Measurements from ENCODE around the gene SACS. TPM values are rescaled to one million over a fixed set of nuclear protein-coding genes. Genes with fewer than 3 reads are reported as not detected.
"Not testable (repeated sequence)": the region's sequence is repeated elsewhere in the genome, so short reads cannot be mapped to it uniquely, and the experiment has no call there.

SACS gene
- total RNA-seq, 1 donor from 2014 or later = 91.2 TPM

- DNase-seq (ENCODE audit: low read depth) = no peak
Measured at GRCh38 chr13:23456437-23457210, 23.1 kb upstream of the SACS start.

DNA sequence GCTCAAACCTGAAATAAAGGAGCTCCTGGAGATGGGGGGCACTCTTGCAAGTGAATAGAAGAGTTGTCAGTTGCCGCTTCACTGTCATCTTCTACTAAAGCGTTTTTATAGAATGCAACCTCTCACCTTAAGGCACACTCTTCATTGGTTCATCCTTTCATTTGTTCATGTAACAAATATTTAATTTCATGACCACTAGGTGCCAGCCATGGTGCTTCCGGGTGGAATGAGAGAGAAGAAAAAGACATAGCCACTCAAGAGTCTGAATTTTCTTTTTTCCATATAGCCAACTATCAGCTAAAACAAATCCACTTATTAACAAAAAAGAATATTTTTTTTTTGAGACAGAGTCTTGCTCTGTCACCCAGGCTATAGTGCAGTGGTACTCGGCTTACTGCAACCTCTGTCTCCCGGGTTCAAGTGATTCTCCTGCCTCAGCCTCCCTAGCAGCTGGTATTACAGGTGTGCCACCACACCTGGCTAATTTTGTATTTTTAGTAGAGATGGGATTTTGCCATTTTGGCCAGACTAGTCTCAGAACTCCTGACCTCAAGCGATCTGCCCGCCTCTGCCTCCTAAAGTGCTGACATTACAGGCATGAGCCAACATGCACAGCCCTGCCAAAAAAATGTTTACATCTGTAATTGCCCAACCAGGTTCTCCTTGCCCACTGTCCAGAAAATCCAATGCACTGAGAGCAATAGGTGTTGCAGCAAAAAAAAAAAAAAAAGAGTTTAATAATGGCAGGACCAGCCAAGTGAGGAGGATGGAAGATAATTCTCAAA lies 22.1 kb upstream of the SACS start:
- DNase-seq (ENCODE audit: low read depth) = no peak

DNA sequence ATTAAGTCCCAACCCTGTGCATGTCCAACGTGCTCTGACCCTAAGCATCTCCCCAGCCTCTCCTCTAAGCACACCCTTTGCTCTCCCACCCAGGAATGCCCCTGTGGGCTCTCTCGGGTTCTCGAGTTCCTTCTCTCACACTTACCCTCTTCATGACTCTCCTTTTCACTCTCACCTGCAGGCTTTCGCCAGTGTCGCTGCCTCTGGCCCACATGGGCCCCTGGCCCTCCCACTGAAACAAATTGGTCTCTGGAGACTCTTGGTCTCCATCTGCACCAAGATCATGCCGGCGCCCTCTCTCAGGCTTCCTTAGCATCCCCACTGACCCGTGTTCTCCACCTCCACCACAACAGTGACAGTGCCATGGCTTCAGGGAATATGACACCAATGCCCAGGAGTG lies 19.6 kb upstream of the SACS start:
- no peak for DNase-seq (ENCODE audit: low read depth)

DNA sequence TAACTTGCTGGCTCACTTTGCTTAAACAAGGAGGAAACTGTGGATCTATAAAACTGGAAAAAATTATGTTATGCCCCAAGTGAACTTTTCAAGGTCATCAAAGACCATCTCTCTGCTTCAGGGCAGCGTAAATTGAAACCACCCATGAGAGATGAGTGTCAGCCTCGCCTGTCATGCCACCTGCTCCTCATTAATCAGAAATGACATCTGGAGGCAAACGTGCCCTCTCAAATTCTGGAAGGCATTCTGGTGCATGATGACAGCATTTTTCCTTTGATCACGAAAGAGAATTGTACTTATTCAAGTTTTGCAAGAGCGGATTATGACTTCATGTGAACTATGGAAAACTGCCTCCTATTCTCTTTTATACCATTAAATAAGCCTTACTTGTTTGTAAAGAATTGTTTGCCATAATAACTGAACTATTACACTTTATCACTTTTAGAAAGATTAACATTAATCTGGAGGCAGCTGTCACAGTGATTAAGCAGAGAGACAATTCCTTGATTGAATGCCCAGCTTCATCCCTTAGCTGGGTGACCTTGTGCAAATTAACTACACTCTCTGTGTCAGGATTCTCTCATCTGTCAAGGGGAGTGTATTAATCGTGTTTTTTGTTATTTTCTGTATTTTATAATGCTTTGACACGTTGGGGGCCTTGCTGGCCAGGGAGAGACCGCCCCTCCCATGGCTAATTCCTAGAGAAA lies 17.0 kb upstream of the SACS start:
- no peak for DNase-seq (ENCODE audit: low read depth)

DNA sequence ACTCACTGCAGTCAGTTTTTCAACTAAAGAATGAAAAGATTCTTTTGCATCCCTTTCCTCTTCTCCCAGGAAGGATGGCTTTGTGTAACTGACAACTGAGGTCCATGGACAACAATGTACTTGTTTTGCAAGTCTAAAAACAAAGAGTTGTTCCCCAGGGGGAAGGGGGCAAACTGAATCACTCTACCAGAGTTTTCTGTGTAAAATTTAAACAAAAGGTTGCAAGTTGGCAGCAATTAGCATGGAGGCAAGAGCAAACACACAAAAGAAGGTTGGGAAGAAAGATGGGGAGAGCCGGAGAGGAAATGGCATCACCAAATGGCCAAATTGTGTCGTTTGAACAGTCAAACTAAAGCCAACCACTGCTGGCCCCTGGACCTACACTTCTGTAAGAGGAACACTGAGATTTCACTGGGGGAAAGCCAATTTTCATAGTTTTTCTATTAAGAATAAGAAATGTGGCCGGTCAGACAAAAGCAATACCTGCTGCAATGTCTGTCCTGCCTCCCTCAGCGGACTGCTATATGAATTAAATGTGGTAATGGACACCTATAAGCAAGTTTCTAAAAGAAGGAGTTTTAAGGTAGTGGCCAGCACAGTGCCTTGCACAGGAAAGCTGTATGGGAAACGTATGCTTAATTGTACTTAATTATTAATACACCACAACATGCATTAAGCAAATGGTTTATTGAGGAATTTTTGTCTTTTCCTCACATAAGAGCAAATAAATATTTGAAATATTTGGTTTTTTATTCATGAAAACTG lies 16.1 kb upstream of the SACS start:
- DNase-seq (ENCODE audit: low read depth) = no peak

GRCh38 chr13:23447927-23448326 lies 14.4 kb upstream of the SACS start:
- DNase-seq (ENCODE audit: low read depth) = no peak

DNA sequence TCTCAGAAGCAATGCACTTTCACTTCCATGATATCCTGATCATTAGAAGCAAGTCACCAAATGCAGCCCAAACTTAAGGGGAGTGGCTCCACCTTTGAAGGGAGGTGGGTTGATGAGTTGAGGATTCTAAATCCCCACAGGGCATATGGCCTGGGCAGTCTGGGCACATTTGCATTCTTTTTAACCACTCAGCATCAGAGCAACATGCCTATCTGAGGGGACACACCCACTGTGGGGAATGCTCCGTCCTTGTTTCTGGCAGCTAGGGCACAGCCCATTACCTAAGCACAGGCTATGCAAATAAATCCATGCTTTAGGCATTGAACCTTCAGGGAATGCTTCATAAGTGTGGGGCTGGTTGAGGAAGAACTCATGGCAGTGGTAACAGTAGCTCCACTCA lies 12.3 kb upstream of the SACS start:
- DNase-seq (ENCODE audit: low read depth) = peak; percentile 25

- no peak for DNase-seq (ENCODE audit: low read depth)
Measured at GRCh38 chr13:23443878-23444277, 10.4 kb upstream of the SACS start.

DNA sequence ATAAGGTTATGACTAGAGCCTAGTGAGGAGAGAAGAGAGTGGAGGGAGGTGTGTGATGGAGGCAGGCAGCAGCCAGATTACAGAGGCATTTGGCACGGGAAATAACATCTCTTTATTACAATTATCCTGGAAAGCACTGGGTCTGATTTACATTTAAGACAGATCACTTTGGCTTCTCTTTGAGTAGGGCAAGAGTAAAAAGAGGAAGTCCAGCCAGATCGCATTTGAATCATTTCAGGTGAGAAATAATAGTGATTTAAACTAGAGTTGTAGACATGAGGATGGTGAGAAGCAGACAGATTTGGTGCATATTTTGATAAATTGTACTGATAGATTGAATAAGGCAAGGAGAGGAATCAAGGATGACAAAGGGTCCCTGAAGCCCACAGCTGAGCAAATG lies 9.6 kb upstream of the SACS start:
- DNase-seq (ENCODE audit: low read depth) = no peak

DNA sequence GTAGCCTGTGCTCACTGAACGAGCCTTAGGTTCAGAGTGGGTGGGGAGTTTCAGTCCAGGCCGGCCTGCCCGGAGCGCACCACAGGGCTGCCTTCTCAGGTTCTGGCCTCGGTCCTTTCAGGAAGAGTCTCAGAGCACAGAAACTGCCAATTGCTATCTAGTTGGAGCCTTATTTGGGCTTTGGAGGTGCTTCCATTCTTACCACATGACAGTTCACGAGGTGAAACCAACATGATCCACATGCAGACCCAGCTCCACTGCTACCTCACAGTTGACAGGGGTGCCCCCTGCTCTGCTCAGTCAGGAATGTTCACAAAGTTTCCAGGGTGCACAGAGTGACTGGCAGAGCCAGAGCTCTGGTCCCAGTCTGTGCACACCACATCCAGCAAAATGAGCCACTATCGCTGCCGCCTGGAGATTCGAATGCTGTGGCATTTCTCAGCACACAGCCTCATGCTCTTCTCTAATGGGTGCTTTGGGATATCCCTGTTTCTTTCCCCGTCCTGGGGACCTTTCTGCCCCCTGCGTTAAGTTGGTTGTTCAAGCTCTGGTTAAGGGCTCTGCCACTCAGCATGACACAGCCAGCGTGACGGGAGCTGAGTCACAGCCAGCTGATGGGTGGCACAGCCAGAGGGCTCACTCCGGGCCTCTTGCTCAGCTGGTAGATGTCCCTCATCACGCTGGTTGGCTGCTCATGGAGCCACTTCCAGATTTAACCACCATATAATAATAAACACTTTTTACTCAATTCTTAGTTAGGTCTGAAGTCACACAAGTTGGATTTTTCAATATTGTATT lies 7.5 kb upstream of the SACS start:
- no peak for DNase-seq (ENCODE audit: low read depth)

GRCh38 chr13:23440324-23440723 lies 6.8 kb upstream of the SACS start:
- not testable (repeated sequence) for DNase-seq (ENCODE audit: low read depth)

DNA sequence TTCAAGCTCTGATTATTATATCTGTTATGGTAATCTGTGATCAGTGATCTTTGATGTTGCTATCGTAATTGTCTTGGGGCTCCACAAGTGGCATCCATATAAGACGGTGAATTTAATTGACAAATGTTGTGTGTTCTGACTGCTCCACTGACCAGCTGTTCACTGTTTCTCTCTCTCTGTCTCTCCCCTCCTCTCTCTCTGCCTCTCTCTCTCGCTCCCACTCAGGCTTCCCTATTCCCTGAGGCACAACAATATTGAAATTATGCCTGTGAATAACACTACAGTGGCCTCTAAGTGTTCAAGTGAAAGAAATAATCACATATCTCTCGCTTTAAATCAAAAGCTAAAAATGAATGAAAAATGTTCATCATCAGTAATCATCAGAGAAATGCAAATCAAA lies 4.4 kb upstream of the SACS start:
- no peak for DNase-seq (ENCODE audit: low read depth)

DNA sequence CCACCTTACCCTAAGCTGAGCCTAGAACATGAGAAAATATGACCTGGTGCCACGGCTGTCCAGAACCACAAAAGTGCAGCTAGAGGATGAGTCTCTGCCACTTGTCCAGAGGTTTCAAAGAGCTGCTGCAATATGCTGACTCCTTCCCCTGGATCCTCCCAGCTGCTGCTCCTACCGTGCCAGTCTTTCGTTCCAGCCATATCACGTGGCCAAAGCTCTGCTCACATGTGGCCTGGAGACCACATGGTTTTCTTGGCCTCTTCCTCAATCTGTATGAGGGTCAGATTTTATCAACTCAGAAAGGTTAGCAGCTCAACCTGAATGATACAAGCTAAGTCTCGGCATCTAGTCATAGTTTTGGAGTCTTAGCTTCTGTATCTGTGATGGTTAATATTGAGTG lies 3.2 kb upstream of the SACS start:
- no peak for DNase-seq (ENCODE audit: low read depth)

DNA sequence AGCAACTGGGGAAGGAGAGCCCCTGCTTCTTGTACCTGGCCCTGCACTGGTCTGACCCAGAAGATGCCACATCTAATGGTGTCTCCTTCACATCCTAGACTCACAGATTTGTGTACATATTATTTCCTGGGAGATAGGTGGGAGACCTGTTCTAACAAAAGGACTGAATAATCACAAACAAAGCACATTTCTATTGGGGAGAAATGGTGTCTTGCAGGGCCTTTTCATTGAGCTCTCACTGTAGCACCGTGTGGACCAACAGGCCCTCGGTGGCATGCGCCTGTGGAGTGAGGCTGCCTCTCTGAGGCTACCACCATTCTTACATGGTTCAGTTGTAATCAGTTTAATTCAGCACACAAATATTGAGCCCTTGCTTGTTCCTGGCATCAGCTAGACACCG lies 989 bp upstream of the SACS start:
- DNase-seq (ENCODE audit: low read depth) = no peak

DNA sequence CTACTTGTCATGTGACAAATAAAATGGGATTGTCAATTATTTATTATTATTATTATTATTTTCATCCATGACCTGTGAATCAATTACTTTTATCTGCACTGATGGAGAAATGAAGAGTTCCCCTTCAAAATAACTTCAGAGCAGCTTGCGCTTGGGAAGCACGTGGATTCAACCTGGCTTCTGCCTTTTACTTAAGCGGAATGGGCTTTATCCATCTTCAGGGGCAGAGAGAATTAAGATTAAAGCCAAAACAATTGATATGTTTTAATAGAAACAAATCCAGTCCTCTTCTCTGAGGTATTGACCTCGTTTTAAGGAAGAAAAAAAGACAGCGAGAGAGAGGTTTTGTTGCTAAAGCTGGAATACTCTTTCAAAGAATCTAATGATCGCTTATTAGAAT lies 876 bp downstream of the SACS start:
- DNase-seq (ENCODE audit: low read depth) = no peak

GRCh38 chr13:23430664-23431063 lies 2.8 kb downstream of the SACS start:
- DNase-seq (ENCODE audit: low read depth) = no peak

DNA sequence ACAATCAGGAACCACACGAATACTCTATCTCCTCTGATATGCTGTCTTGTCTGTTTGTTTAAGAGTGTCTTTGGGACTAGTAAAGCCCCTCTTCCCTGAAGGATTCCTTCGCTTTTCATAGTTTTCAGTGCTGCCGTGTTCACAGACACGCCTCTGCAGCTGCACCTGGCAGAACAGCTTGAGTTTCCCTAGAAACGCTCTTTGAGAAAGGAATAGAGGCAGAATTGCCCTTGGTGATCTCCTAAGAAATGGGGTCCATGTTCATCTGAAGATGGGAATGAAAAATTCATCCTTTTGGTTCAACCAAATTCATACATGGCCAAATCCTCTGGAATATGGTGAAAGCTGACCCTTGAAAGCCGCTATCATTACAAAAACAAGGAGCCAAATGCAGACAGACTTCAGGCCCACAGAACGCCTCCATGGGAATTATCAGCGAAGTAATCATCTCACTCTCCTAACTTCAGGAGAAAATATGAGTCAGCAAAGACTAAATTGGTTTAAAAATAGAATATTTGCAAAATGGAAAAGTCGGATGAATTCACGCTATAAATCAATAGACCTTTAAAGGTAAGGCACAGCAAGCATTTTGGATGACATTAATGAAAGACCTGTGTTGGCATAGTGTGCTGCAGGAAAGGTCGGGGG lies 5.5 kb downstream of the SACS start:
- no peak for DNase-seq (ENCODE audit: low read depth)

GRCh38 chr13:23427342-23427843 lies 6.1 kb downstream of the SACS start:
- peak; percentile 86 for DNase-seq (ENCODE audit: low read depth)

- DNase-seq (ENCODE audit: low read depth) = no peak
Measured at GRCh38 chr13:23421596-23421995, 11.9 kb downstream of the SACS start.
